GM12878 (cell line): ENCODE data around the gene MST1.

Experiments
- BACH1 ChIP-seq: fragments of 450-650 bp; IDR thresholded peaks from 2 replicates; pipeline ENCODE4 v1.6.1; 2017; ENCODE audit warnings: mild to moderate bottlenecking, borderline replicate concordance
- CTCF ChIP-seq, 3 experiments: IDR thresholded peaks in 2 of 3; conservative IDR thresholded peaks in 1 of 3; 2 replicates each; pipeline ENCODE4 v1.5.1; 2011; ENCODE audit warnings: low read depth in 3 of 3, low read length in 3 of 3, mild to moderate bottlenecking in 3 of 3, control low read depth in 2 of 3, moderate library complexity in 2 of 3, inconsistent platforms in 1 of 3, mixed read lengths in 1 of 3; ENCODE audit not compliant: control insufficient read depth in 2 of 3, insufficient read depth in 1 of 3; ENCODE audit errors: extremely low read depth in 1 of 3
- POLR2A ChIP-seq: IDR thresholded peaks from 2 replicates; pipeline ENCODE4 v1.6.1; 2011; ENCODE audit warnings: low read depth, mild to moderate bottlenecking, low read length
- POLR2AphosphoS5 ChIP-seq: IDR thresholded peaks from 2 replicates; pipeline ENCODE4 v1.6.1; 2011; ENCODE audit warnings: mild to moderate bottlenecking, low read length, inconsistent platforms
- TAF1 ChIP-seq: IDR thresholded peaks from 2 replicates; pipeline ENCODE4 v1.6.1; 2011; ENCODE audit warnings: mild to moderate bottlenecking, low read depth, low read length, borderline replicate concordance

GRCh38 chr3:49681232-49681522 is 8.1 kb downstream of the MST1 start:
- TF ChIP-seq TAF1 (no peak), POLR2A (no peak; the same call in 1 of the 2 replicates), BACH1 (no peak), CTCF (IDR thresholded peaks at IDR 0.05 in 2 of 3, conservative IDR thresholded peaks at IDR 0.05 in 1 of 3; ENCODE audit: control insufficient read depth in 2 of 3, extremely low read depth in 1 of 3, insufficient read depth in 1 of 3, low read depth in 3 of 3, low read length in 3 of 3) (no peak), POLR2AphosphoS5 (no peak)
